MCF 10A (cell line): ENCODE results near the gene GDI1. TPM values are rescaled to one million over a fixed set of nuclear protein-coding genes. Genes with fewer than 3 reads are reported as not detected.
A peak's percentile ranks its signal among the peaks of the same experiment; 100 is the strongest.
"Not testable (repeated sequence)": the region's sequence is repeated elsewhere in the genome, so short reads cannot be mapped to it uniquely, and the experiment has no call there.

ENCODE experiments used
- Bru-seq: library from RNA; stranded (reverse); fragments of 400-500 nt; gene quantifications from one replicate; lab custom pipeline; 2021; lab: Mats Ljungman, UMichigan
- BruChase-seq, 2 experiments: library from RNA; stranded (reverse); fragments of 400-500 nt; gene quantifications; one replicate each; lab custom pipeline; 2021; lab: Mats Ljungman, UMichigan
- BruUV-seq: library from RNA; stranded (reverse); fragments of 400-500 nt; replicated peaks from 2 replicates; lab custom pipeline; 2021; lab: Mats Ljungman, UMichigan
- CTCF ChIA-PET: fragments of 300-600 bp; sonication (Branson Sonifier 250); formaldehyde crosslinking; extraction: SDS; loops from one replicate; lab custom pipeline; 2021; ENCODE audit warnings: antibody characterized with exemption, inconsistent platforms; lab: Yijun Ruan, JAX
- POLR2A ChIA-PET: fragments of 300-600, 350-650 bp; sonication (Branson Sonifier 250); formaldehyde crosslinking; extraction: SDS; loops from one replicate; lab custom pipeline; 2020; ENCODE audit warnings: antibody characterized with exemption, inconsistent platforms; lab: Yijun Ruan, JAX
- DNase-seq: peaks from one replicate; pipeline ENCODE4 v3.0.0-alpha.2; 2018; ENCODE audit not compliant: unreplicated experiment
- H3K27ac Mint-ChIP-seq: one replicate; pipeline ENCODE4 v1.8.0; 2022; ENCODE audit warnings: mild to moderate bottlenecking, low read depth, mixed read lengths; ENCODE audit not compliant: unreplicated experiment
- H3K27me3 Mint-ChIP-seq: one replicate; pipeline ENCODE4 v1.8.0; 2022; ENCODE audit warnings: mixed read lengths; ENCODE audit not compliant: insufficient read depth, unreplicated experiment
- H3K36me3 Mint-ChIP-seq: one replicate; pipeline ENCODE4 v1.8.0; 2022; ENCODE audit warnings: mild to moderate bottlenecking, moderate library complexity, mixed read lengths; ENCODE audit not compliant: insufficient read depth, unreplicated experiment
- H3K4me1 Mint-ChIP-seq: one replicate; pipeline ENCODE4 v1.8.0; 2022; ENCODE audit warnings: mixed read lengths; ENCODE audit not compliant: insufficient read depth, unreplicated experiment
- H3K4me3 Mint-ChIP-seq: one replicate; pipeline ENCODE4 v1.8.0; 2022; ENCODE audit warnings: mild to moderate bottlenecking, moderate library complexity, mixed read lengths; ENCODE audit not compliant: unreplicated experiment
- H3K9me3 Mint-ChIP-seq: one replicate; pipeline ENCODE4 v1.8.0; 2022; ENCODE audit warnings: mixed read lengths; ENCODE audit not compliant: unreplicated experiment
- intact Hi-C: fragments of 100-400 bp; cut with micrococcal nuclease; formaldehyde crosslinking; loops from 2 replicates; pipeline ENCODE4 v1.14.1; 2022
- long read RNA-seq: library from polyadenylated mRNA; stranded (forward); transcript quantifications from one replicate; pipeline ENCODE4 v2.0.0, GENCODE V29; 2022
- total RNA-seq: library from RNA; stranded (reverse); gene quantifications from 2 replicates; pipeline ENCODE4 v1.2.3, GENCODE V29; 2022
- TF ChIP-seq, protein P1 (sequence below): fragments of 200-600 bp; IDR thresholded peaks from one replicate; pipeline ENCODE4 v1.8.0; 2022; ENCODE audit warnings: antibody characterized with exemption, mild to moderate bottlenecking; ENCODE audit not compliant: unreplicated experiment

GDI1 gene
- 89.9 and 121 TPM in 2 replicates for total RNA-seq
- Bru-seq, nascent RNA = percentile 71 among the genes with signal in this experiment
- percentile 96 among the genes with signal in this experiment for BruChase-seq, experiment 1, labeled RNA remaining after a 6-hour chase
- percentile 89 among the genes with signal in this experiment for BruChase-seq, experiment 2, labeled RNA remaining after a 2-hour chase
- long read RNA-seq, transcript GDI1-204 (11 exons, 2,474 nt) = major isoform, 133 of 198 reads
- long read RNA-seq, partial matches to known transcripts = 18 of 198 reads
- long read RNA-seq, other reads (novel, unspliced or antisense) = 40 of 198 reads

DNA sequence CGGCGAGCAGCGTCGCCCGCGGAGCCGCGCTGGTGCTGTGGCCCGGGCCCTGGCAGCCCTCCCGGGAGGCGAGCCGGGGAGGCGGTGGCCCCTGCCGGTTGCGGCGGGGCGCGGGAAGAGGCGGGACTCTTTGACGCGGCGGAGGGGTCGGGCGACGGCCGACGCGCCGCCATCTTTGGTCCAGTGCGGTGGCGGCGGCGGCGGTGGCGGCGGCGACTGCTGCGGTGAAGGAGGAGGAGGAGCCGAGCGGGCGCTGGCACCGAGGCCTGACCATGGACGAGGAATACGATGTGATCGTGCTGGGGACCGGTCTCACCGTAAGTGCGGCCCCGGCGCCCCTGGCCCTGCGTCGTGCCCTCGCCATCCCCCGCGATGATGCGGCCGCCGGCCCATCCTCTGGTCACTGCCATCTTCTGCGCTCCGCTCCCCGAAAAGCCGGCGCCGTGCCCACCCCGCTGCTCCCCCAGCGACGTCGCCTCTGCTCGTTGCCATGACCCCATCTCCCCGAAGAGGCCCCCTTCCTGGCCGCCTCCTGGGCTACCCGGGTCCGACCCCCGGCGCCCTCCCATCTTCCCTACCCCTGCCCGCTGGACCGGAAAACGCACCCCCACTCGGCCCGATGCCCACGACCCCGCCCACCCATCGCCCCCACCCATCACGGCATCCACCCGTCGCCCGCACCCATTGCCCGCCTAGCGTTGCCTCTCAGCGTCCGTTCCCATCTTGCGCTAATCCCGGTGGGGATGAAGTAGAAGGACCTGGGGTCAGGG is at the start of gene GDI1:
Gene GDI1, plus strand, starts transcription at position 172 of the 770 bp plus-strand sequence. Its CDS starts 101 bp downstream, at position 273.
- DNase-seq = peak; percentile 27
- ChIA-PET POLR2A (interaction anchor here (0.7 kb wide), 1 partner anchor 166 kb away, joined by 5 read pairs; no protein-coding TSS in a partner anchor), CTCF (no interaction called here)
- intact Hi-C loops = no loop called here
- Mint-ChIP-seq H3K27me3 (peaks cover 11% of the 10 kb centered on the region), H3K36me3 (peaks cover 32% of the 10 kb centered on the region), H3K27ac (no peak within 1 kb of the TSS), H3K9me3 (no peaks in the 10 kb centered on the region), H3K4me3 (peak within 1 kb of the TSS; percentile 76), H3K4me1 (no peaks in the 10 kb centered on the region)
- BruUV-seq = no TSS peak
- TF ChIP-seq, protein P1, sequence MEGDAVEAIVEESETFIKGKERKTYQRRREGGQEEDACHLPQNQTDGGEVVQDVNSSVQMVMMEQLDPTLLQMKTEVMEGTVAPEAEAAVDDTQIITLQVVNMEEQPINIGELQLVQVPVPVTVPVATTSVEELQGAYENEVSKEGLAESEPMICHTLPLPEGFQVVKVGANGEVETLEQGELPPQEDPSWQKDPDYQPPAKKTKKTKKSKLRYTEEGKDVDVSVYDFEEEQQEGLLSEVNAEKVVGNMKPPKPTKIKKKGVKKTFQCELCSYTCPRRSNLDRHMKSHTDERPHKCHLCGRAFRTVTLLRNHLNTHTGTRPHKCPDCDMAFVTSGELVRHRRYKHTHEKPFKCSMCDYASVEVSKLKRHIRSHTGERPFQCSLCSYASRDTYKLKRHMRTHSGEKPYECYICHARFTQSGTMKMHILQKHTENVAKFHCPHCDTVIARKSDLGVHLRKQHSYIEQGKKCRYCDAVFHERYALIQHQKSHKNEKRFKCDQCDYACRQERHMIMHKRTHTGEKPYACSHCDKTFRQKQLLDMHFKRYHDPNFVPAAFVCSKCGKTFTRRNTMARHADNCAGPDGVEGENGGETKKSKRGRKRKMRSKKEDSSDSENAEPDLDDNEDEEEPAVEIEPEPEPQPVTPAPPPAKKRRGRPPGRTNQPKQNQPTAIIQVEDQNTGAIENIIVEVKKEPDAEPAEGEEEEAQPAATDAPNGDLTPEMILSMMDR = no peak

- BruUV-seq, H3K36me3 Mint-ChIP-seq, H3K4me3 Mint-ChIP-seq, H3K27ac Mint-ChIP-seq, H3K9me3 Mint-ChIP-seq, H3K27me3 Mint-ChIP-seq, DNase-seq, CTCF ChIA-PET, POLR2A ChIA-PET, intact Hi-C loops, H3K4me1 Mint-ChIP-seq: not testable (repeated sequence)
Observed at GRCh38 chrX:154388094-154388493, 48.9 kb upstream of the GDI1 start.

GRCh38 chrX:154388649-154389048 is 48.3 kb upstream of the GDI1 start:
- H3K27ac Mint-ChIP-seq, intact Hi-C loops, POLR2A ChIA-PET, H3K36me3 Mint-ChIP-seq, H3K4me1 Mint-ChIP-seq, CTCF ChIA-PET, H3K9me3 Mint-ChIP-seq, BruUV-seq, H3K27me3 Mint-ChIP-seq, H3K4me3 Mint-ChIP-seq, DNase-seq: not testable (repeated sequence)

DNA sequence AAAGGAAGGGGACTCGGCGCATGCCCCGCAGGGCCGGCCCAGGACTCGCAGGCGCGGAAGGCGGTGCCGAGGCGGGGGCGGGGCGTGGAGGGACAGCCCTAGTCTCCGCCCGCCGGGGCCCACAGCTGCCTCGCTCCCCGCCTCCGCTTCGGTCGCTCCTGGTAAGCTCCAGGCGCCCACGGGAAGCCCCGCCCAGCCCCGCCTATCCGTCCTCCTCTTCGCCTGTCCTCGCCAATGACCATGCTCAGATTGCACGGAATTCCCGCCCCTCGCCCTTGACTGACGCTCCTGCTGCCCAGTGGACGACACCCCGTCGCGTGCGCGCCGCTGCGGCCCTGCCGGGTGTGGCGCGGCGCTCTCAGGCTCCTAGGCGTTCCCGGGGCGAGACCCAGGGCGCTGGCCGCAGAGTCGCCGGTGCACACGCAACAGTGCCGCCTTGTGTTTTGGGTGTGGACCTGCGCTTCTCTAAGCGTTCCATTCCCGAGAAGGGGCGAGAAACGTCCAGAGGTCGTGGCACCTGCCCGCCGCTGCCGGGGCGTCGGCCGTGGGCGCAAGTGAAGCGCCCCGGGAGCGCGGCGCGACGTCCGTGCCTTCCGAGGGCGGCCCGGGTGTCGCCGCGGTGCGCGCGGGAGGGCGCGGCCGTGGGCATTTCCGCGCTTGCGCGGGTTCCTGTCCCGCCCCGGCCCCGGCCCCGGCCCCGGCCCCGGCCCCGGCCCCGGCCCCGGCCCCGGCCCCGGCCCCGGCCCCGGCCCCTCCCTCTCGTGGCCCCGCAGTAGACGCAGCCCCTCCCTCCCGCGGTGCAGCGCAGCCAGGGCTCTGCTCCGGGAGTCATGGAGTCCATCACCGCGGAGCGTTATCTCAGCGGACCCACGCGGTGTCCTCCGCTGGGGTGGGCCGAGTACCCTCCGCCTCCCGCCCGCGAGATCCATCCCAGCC is 46.9 kb upstream of the GDI1 start:
- H3K27me3 Mint-ChIP-seq, POLR2A ChIA-PET, H3K36me3 Mint-ChIP-seq, H3K4me1 Mint-ChIP-seq, CTCF ChIA-PET, H3K4me3 Mint-ChIP-seq, DNase-seq, BruUV-seq, intact Hi-C loops, H3K9me3 Mint-ChIP-seq, H3K27ac Mint-ChIP-seq: not testable (repeated sequence)

DNA sequence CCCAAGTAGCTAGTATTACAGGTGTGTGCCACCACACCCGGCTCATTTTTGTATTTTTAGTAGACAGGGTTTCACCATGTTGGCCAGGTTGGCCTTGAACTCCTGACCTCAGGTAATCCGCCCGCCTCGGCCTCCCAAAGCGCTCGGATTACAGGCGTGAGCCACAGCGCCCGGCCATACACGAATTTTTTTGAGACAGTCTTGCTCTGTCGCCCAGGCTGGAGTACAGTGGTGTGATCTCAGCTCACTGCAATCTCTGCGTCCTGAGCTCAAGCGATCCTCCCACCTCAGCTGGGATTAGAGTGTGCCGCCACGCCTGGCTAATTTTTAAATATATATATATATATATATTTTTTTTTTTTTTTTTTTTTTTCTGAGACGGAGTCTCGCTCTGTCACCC is 40.6 kb upstream of the GDI1 start:
- BruUV-seq, H3K4me1 Mint-ChIP-seq, H3K9me3 Mint-ChIP-seq, H3K27me3 Mint-ChIP-seq, H3K27ac Mint-ChIP-seq, DNase-seq: not testable (repeated sequence)
- Mint-ChIP-seq H3K4me3 (peak overlapping the region; percentile 92), H3K36me3 (peaks cover 36% of the 10 kb centered on the region)
- intact Hi-C loops = loop anchor here (5.0 kb wide), 1 partner anchor 136 kb away; no protein-coding TSS in a partner anchor
- ChIA-PET CTCF (interaction anchor here (1.3 to 3.3 kb wide), 2 partner anchors 16 to 23 kb away, joined by 5 to 21 read pairs; partner anchors contain the start of gene FLNA), POLR2A (interaction anchor here (0.7 to 4.7 kb wide), 4 partner anchors 14 to 27 kb away, joined by 3 to 100 read pairs (median 40); partner anchors contain the start of genes DNASE1L1, EMD, FLNA and TAFAZZIN)
